OCI-LY7 (cell line): ENCODE data around the gene GSK3B.

ENCODE experiments used
- CTCF ChIP-seq: fragments of 200-600 bp; sonication (generic); conservative IDR thresholded peaks from 2 replicates; pipeline ENCODE4 v1.5.1; 2014; ENCODE audit warnings: mild to moderate bottlenecking, antibody characterized with exemption, low read length, moderate library complexity, mixed read lengths
- EZH2phosphoT487 ChIP-seq: fragments of 200-600 bp; sonication (generic); IDR thresholded peaks from 2 replicates; pipeline ENCODE4 v1.6.1; 2018; ENCODE audit warnings: low read depth, borderline replicate concordance, mild to moderate bottlenecking, mixed run types, antibody characterized with exemption, low read length, moderate library complexity, mixed read lengths

DNA sequence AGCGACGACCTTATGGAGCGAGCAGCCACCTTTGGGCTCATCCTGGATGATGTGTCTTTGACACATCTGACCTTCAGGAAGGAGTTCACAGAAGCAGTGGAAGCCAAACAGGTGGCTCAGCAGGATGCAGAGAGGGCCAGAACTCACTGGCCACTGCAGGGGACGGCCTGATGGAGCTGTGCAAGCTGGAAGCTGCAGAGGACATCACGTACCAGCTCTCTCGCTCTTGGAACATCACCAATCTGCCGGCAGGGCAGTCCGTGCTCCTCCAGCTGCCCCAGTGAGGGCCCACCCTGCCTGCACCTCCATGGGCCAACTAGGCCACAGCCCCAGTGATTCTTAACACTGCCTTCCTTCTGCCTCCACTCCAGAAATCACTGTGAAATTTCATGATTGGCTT lies 302.0 kb downstream of the GSK3B start:
- TF ChIP-seq CTCF = no peak
- no peak for TF ChIP-seq EZH2phosphoT487
